ENCODE data around the gene AGTRAP. TPM values are rescaled to one million over a fixed set of nuclear protein-coding genes. Genes with fewer than 3 reads are reported as not detected.

Gene AGTRAP
- total and polyA plus RNA-seq, 9 donors: 5.9 to 53.2 (median 31.1) TPM

DNA sequence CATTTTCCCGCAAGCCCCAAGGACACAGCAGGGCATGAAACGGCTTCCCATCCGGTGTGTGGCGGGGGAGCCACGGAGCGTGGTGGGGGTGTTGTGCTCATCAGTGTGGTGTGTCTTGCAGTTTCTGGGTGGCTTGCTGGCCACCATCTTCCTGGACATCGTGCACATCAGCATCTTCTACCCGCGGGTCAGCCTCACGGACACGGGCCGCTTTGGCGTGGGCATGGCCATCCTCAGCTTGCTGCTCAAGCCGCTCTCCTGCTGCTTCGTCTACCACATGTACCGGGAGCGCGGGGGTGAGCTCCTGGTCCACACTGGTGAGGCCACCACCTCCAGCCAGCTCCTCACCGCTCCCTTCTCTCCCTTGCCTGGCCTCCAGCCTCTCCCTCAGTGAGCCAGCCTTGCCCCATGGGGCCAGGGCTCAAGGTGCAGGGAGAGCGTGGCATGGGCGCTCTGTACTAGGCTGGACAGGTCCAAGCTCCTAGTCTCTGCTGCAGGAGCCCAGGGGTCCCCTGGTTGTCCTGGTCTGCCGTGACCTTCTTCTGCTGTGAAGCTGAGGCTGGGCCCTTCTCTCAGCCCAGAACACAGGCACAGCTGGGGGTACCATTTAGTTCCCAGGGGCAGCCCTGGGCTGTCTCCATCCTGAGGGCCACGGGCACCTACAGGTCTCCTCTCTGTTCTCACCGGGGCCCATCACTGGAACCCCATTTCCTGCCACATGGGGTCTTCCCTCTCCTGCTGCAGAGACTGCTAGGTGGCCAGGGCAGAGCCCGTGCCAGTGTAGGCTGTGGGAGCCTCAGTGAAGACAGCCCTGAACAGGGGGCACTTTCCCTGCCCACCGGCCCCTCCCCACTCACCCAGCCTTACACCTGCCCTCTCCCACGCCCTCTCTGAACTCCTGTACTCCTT is 12.6 kb downstream of the AGTRAP start:
- no peak overlapping the region for H3K27ac ChIP-seq
- H3K4me3 ChIP-seq: no peak overlapping the region
- no peaks in the 10 kb centered on the region for H3K9me3 ChIP-seq
- H3K4me1 ChIP-seq (ENCODE audit: insufficient read depth): no peaks in the 10 kb centered on the region
- H3K27me3 ChIP-seq: no peaks in the 10 kb centered on the region
- no peaks in the 10 kb centered on the region for H3K36me3 ChIP-seq
- TF ChIP-seq POLR2A (IDR thresholded peaks at IDR 0.05) (no peak), EP300 (IDR thresholded peaks at IDR 0.05) (no peak)
- TF ChIP-seq, protein P1, sequence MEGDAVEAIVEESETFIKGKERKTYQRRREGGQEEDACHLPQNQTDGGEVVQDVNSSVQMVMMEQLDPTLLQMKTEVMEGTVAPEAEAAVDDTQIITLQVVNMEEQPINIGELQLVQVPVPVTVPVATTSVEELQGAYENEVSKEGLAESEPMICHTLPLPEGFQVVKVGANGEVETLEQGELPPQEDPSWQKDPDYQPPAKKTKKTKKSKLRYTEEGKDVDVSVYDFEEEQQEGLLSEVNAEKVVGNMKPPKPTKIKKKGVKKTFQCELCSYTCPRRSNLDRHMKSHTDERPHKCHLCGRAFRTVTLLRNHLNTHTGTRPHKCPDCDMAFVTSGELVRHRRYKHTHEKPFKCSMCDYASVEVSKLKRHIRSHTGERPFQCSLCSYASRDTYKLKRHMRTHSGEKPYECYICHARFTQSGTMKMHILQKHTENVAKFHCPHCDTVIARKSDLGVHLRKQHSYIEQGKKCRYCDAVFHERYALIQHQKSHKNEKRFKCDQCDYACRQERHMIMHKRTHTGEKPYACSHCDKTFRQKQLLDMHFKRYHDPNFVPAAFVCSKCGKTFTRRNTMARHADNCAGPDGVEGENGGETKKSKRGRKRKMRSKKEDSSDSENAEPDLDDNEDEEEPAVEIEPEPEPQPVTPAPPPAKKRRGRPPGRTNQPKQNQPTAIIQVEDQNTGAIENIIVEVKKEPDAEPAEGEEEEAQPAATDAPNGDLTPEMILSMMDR (IDR thresholded peaks at IDR 0.05): no peak
- no peak for DNase-seq
- 91 to 96% (median 93%) methylated on average over 27 of the region's 27 CpGs for WGBS, 3 donors
- intact Hi-C loops (cut with DNase I): no loop called here

GRCh38 chr1:11749203-11749689 is 13.3 kb downstream of the AGTRAP start:
- Histone ChIP-seq H3K36me3 (no peaks in the 10 kb centered on the region), H3K4me3 (no peak overlapping the region), H3K27ac (no peak overlapping the region), H3K9me3 (no peaks in the 10 kb centered on the region), H3K27me3 (no peaks in the 10 kb centered on the region), H3K4me1 (ENCODE audit: insufficient read depth) (no peaks in the 10 kb centered on the region)
- 70 to 82% (median 80%) methylated on average over 9 of the region's 9 CpGs for WGBS, 3 donors
- TF ChIP-seq POLR2A (IDR thresholded peaks at IDR 0.05) (no peak), EP300 (IDR thresholded peaks at IDR 0.05) (no peak)
- TF ChIP-seq, protein P1 (IDR thresholded peaks at IDR 0.05): peak in 2 of 3 donors; percentile 18 to 23
- DNase-seq: peak in 1 of 5 donors; percentile 61
- intact Hi-C loops (cut with DNase I): no loop called here

- no peak for DNase-seq
- H3K36me3 ChIP-seq: no peaks in the 10 kb centered on the region
- H3K27me3 ChIP-seq: no peaks in the 10 kb centered on the region
- intact Hi-C loops (cut with DNase I): no loop called here
- H3K27ac ChIP-seq: no peak overlapping the region
- H3K9me3 ChIP-seq: no peaks in the 10 kb centered on the region
- 92 to 93% (median 93%) methylated on average over 15 of the region's 15 CpGs for WGBS, 3 donors
- no peak overlapping the region for H3K4me3 ChIP-seq
- TF ChIP-seq EP300 (IDR thresholded peaks at IDR 0.05) (no peak), POLR2A (IDR thresholded peaks at IDR 0.05) (no peak)
- TF ChIP-seq, protein P1 (IDR thresholded peaks at IDR 0.05): no peak
- no peaks in the 10 kb centered on the region for H3K4me1 ChIP-seq (ENCODE audit: insufficient read depth)
These were observed 14.1 kb downstream of the AGTRAP start for GRCh38 chr1:11749996-11750395.

- no peaks in the 10 kb centered on the region for H3K27me3 ChIP-seq
- no peaks in the 10 kb centered on the region for H3K4me1 ChIP-seq (ENCODE audit: insufficient read depth)
- WGBS, 3 donors: 79 to 81% (median 80%) methylated on average over 9 of the region's 9 CpGs
- intact Hi-C loops (cut with DNase I): no loop called here
- no peaks in the 10 kb centered on the region for H3K9me3 ChIP-seq
- H3K27ac ChIP-seq: no peak overlapping the region
- no peak for DNase-seq
- TF ChIP-seq, protein P1 (IDR thresholded peaks at IDR 0.05): no peak
- TF ChIP-seq EP300 (IDR thresholded peaks at IDR 0.05): no peak
- TF ChIP-seq POLR2A (IDR thresholded peaks at IDR 0.05): no peak
- no peaks in the 10 kb centered on the region for H3K36me3 ChIP-seq
- H3K4me3 ChIP-seq: no peak overlapping the region
These were observed 15.2 kb downstream of the AGTRAP start for GRCh38 chr1:11751087-11751486.

Data from ovary (tissue), 9 donors.